Spleen (tissue), 11 donors: Measurements from ENCODE around the gene APEX1. TPM values are rescaled to one million over a fixed set of nuclear protein-coding genes. Genes with fewer than 3 reads are reported as not detected.

Source experiments
- DNase-seq: peaks from one replicate; pipeline ENCODE4 v3.0.0-alpha.2; 2020
- H3K27ac ChIP-seq, 8 donors: fragments of 200-600 bp; sonication (generic) in 7 of 8; 1 replicate in 4 of 8; 2 replicates in 4 of 8; pipeline versions ENCODE4 v1.5.0 to v1.8.0; 2016 to 2021; ENCODE audit warnings: inconsistent platforms in 4 of 8, mild to moderate bottlenecking in 4 of 8, moderate library complexity in 1 of 8
- H3K27me3 ChIP-seq, 7 donors: fragments of 200-600 bp; sonication (generic) in 6 of 7; replicated peaks in 1 of 7; 1 replicate in 4 of 7; 2 replicates in 3 of 7; pipeline versions ENCODE4 v1.5.0 to v1.8.0; 2016 to 2021; ENCODE audit warnings: inconsistent platforms in 3 of 7, mild to moderate bottlenecking in 1 of 7
- H3K36me3 ChIP-seq, 6 donors: fragments of 200-600 bp; sonication (generic) in 5 of 6; 1 replicate in 4 of 6; 2 replicates in 2 of 6; pipeline versions ENCODE4 v1.5.0 to v1.8.0; 2016 to 2021; ENCODE audit warnings: inconsistent platforms in 2 of 6
- H3K4me1 ChIP-seq, 6 donors: fragments of 200-600 bp; sonication (generic) in 5 of 6; 1 replicate in 3 of 6; 2 replicates in 3 of 6; pipeline versions ENCODE4 v1.5.0 to v1.8.0; 2016 to 2021; ENCODE audit warnings: inconsistent platforms in 3 of 6
- H3K4me3 ChIP-seq, 8 donors: fragments of 200-600 bp; sonication (generic) in 7 of 8; 1 replicate in 4 of 8; 2 replicates in 4 of 8; pipeline versions ENCODE4 v1.5.0 to v1.8.0; 2016 to 2021; ENCODE audit warnings: inconsistent platforms in 4 of 8, mild to moderate bottlenecking in 4 of 8, moderate library complexity in 2 of 8
- H3K9me3 ChIP-seq, 8 donors: fragments of 200-600 bp; sonication (generic) in 7 of 8; 1 replicate in 4 of 8; 2 replicates in 4 of 8; pipeline versions ENCODE4 v1.5.0 to v1.8.0; 2016 to 2021; ENCODE audit warnings: inconsistent platforms in 4 of 8
- POLR2A ChIP-seq, 3 donors: fragments of 450-650 bp; IDR thresholded peaks; one replicate each; pipeline ENCODE4 v1.5.1; 2017; ENCODE audit warnings: antibody characterized with exemption in 3 of 3, mild to moderate bottlenecking in 1 of 3
- POLR2AphosphoS5 ChIP-seq, 3 donors: sonication (generic); formaldehyde crosslinking; IDR thresholded peaks; one replicate each; pipeline ENCODE4 v1.5.1; 2017; ENCODE audit warnings: antibody characterized with exemption in 3 of 3
- WGBS, 5 donors: extraction: QIAGEN DNeasy Blood & Tissue Kit in 3 of 5; methylation state at CpG; one replicate each; pipeline versions ENCODE4 v1.1.5 to v1.1.7; 2013 to 2018; 5-methylcytosine and 5-hydroxymethylcytosine counted together
- intact Hi-C: fragments of 100-400 bp; cut with DNase I; formaldehyde crosslinking; loops from one replicate; pipeline ENCODE4 v1.15.0; 2023; ENCODE audit warnings: low total_unique reads
- polyA plus RNA-seq, 3 donors: library from polyadenylated mRNA; stranded (reverse); fragments of 200-250 nt; gene quantifications; one replicate each; pipeline ENCODE4 v1.2.1, GENCODE V29; 2013
- total RNA-seq, 7 donors: library from RNA; depleted of rRNA in 3 of 7; stranded (reverse); fragments of >200 nt in 3 of 7; fragmentation: NEBNext Ultra II Directional in 4 of 7; extraction: Animal tissue kit (Norgen Biotek cat#: 25700) in 4 of 7; gene quantifications; one replicate each; pipeline versions ENCODE4 v1.1.0 to v1.2.1, GENCODE V29; 2016 to 2021
- TF ChIP-seq, protein P1 (sequence below), 11 experiments: fragments of 200-600 bp in 7 of 11; fragments of 450-650 bp in 4 of 11; sonication (generic) in 4 of 11; IDR thresholded peaks in 8 of 11; conservative IDR thresholded peaks in 3 of 11; 1 replicate in 7 of 11; 2 replicates in 4 of 11; pipeline versions ENCODE4 v1.4.0 to v1.8.0; 2016 to 2021; ENCODE audit warnings: antibody characterized with exemption in 11 of 11, inconsistent platforms in 4 of 11, mild to moderate bottlenecking in 1 of 11
- donor health status: healthy with polysubstance abuse.
- donor health status: DM: no; HTN: no; CAD: no; lungs with moderate emphysema.
- donor health status: DM: no; HTN: no; CAD: no.
- donor health status: Bipolar disorder and iron deficiency.
- donor health status: healthy.
- donor health status: DM: no; HTN: no; CAD: no.
- donor health status: DM: yes; HTN: yes; CAD: no.

APEX1 gene
- total and polyA plus RNA-seq, 10 donors, result 89.4 to 153 (median 115) TPM

DNA sequence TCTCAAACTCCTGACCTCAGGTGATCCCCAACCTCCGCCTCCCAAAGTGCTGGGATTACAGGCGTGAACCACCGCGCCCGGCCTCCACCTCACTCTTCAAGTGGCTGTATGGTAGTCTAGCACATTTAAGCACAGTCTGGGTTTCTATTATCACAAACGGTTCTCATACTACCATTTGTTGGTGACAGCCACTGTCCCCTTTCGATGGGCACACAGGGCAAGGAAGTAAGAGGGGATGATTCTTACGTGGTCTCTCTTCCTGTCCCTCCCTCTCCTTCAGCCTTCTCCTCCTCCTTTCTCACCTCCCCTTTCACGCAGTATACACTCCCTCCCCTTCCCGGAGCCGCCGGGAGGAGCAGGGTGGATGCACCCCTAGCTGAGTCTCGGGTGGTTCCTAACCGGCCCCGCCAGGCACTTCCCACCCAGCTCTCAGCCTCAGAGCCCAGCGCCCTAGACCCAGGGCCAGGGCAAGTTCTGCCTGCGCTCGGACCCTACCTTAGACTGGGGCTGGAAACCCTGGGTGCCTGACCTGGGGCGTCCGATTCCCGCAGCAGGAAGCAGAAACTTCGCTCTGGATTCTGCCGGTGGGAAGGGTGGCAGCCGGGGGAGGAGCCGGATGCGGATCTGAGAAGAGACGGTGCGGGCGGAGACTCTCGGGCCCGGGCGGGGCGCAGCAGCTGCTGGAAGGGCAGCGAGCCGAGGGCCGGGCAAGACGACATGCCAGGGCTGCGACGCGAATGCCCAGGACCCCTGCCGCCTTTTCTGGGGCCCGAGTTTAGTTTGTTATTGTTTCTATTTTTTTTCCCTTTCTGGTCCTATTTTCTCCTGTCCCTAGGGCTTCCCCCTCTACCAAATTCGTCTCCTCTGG is 41.9 kb upstream of the APEX1 start, which contains the start of gene TEP1:
Gene TEP1, minus strand, starts transcription at position 626 of the 868 bp plus-strand sequence. CDS start 5,062 bp downstream, outside the sequence.
- Histone ChIP-seq H3K4me1 (peaks cover 13 to 62% (median 43%) of the 10 kb centered on the region in 6 donors), H3K27me3 (no peaks in the 10 kb centered on the region), H3K36me3 (peaks cover 0 to 7% (median 5%) of the 10 kb centered on the region in 6 donors), H3K27ac (peak within 1 kb of the TSS; percentile 85 to 99 (median 96)), H3K4me3 (peak within 1 kb of the TSS; percentile 66 to 91 (median 76)), H3K9me3 (no peaks in the 10 kb centered on the region)
- 0 to 1% (median 0%) methylated on average over 34 to 43 of the region's 43 CpGs for WGBS, 5 donors
- peak in 1 of 3 donors; percentile 62 for TF ChIP-seq POLR2A (IDR thresholded peaks at IDR 0.05)
- peak; percentile 84 to 93 (median 92) for TF ChIP-seq POLR2AphosphoS5 (IDR thresholded peaks at IDR 0.05)
- TF ChIP-seq, protein P1, sequence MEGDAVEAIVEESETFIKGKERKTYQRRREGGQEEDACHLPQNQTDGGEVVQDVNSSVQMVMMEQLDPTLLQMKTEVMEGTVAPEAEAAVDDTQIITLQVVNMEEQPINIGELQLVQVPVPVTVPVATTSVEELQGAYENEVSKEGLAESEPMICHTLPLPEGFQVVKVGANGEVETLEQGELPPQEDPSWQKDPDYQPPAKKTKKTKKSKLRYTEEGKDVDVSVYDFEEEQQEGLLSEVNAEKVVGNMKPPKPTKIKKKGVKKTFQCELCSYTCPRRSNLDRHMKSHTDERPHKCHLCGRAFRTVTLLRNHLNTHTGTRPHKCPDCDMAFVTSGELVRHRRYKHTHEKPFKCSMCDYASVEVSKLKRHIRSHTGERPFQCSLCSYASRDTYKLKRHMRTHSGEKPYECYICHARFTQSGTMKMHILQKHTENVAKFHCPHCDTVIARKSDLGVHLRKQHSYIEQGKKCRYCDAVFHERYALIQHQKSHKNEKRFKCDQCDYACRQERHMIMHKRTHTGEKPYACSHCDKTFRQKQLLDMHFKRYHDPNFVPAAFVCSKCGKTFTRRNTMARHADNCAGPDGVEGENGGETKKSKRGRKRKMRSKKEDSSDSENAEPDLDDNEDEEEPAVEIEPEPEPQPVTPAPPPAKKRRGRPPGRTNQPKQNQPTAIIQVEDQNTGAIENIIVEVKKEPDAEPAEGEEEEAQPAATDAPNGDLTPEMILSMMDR (IDR thresholded peaks at IDR 0.05 in 8 of 11, conservative IDR thresholded peaks at IDR 0.05 in 3 of 11), result no peak
- peak; percentile 96 for DNase-seq
- intact Hi-C loops, result loop anchor here (5.0 to 10.0 kb wide), 2 partner anchors 52 to 199 kb away; partner anchors contain the start of genes PIP4P1 and PNP

DNA sequence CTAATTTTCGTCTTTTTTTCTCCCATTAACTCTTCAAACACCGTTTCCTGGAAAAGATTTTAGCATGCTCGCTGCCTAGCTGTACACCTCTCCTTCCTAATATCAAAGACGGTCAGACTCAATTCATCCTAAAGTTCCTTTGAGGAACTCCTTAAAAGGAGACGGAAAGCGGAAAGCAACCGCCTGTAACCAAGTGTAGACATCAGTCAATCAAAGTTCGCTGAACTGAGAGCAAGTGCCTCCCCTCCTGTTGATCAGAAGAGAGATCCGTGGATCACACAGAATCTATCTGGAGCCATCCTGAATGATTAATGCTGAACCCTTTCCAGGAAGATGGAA is 41.3 kb upstream of the APEX1 start:
- peaks cover 13 to 62% (median 43%) of the 10 kb centered on the region in 6 donors for H3K4me1 ChIP-seq
- H3K4me3 ChIP-seq, result peak overlapping the region; percentile 66 to 91 (median 76)
- no peaks in the 10 kb centered on the region for H3K27me3 ChIP-seq
- peak overlapping the region; percentile 85 to 99 (median 96) for H3K27ac ChIP-seq
- WGBS, 5 donors, result 0 to 1% (median 0%) methylated on average over 9 of the region's 9 CpGs
- intact Hi-C loops, result loop anchor here (5.0 to 10.0 kb wide), 2 partner anchors 51 to 199 kb away; partner anchors contain the start of genes PIP4P1 and PNP
- no peaks in the 10 kb centered on the region for H3K9me3 ChIP-seq
- H3K36me3 ChIP-seq, result peaks cover 0 to under 1% (median 0%) of the 10 kb centered on the region in 6 donors
- DNase-seq, result no peak
- TF ChIP-seq, protein P1 (IDR thresholded peaks at IDR 0.05 in 8 of 11, conservative IDR thresholded peaks at IDR 0.05 in 3 of 11), result no peak
- TF ChIP-seq POLR2A (IDR thresholded peaks at IDR 0.05) (no peak), POLR2AphosphoS5 (IDR thresholded peaks at IDR 0.05) (no peak)

DNA sequence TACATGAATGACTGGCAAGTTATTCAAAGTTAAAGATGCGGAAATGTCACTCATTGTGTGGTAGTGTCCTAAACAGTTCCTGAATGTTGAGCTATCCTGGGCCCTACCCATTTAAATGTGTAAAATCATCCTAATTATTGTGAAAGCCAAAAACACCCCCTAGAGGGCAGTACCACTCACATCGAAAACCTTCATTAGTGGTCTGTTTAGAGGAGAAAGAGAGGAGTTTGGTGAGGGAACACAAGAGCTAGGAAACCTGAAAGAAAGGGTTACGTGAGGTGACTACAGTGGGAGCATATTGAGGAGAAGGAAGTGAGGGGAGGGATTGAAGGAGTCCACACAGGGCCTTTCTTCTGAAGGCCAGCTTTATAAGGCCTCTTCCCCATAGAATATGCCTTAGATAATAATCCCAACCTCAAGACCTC is 39.2 kb upstream of the APEX1 start:
- Histone ChIP-seq H3K27ac (peak overlapping the region in 6 of 8 donors; percentile 2 to 71 (median 52)), H3K36me3 (no peaks in the 10 kb centered on the region), H3K9me3 (no peaks in the 10 kb centered on the region), H3K27me3 (no peaks in the 10 kb centered on the region), H3K4me1 (peaks cover 13 to 64% (median 38%) of the 10 kb centered on the region in 6 donors), H3K4me3 (no peak overlapping the region)
- DNase-seq, result no peak
- 13 to 23% (median 20%) methylated on average over 3 of the region's 3 CpGs for WGBS, 5 donors
- intact Hi-C loops, result loop anchor here (10.0 kb wide), 1 partner anchor 49 kb away; the partner anchor contains the start of genes PIP4P1 and PNP
- TF ChIP-seq, protein P1 (IDR thresholded peaks at IDR 0.05 in 8 of 11, conservative IDR thresholded peaks at IDR 0.05 in 3 of 11), result peak; percentile 32 to 78 (median 71)
- TF ChIP-seq POLR2A (IDR thresholded peaks at IDR 0.05) (no peak), POLR2AphosphoS5 (IDR thresholded peaks at IDR 0.05) (no peak)

DNA sequence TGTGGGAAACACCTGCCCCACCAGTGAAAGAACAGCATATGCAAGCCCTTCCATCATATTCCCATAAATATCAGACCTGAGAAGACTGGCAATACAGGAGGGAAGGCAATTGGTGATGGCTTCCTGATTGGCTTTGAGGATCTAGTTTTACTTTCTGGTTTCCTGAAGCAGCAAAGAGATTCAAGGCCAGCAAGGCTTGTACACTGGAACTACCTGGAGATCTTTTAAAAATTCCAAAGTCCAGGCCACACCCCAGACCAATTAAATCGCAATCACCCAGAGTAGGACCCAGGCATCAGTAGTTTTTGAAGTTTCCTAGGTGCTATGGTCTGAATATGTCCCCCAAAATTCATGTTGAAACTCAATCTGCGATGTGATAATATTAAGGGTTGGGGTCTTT is 38.8 kb upstream of the APEX1 start:
- intact Hi-C loops, result loop anchor here (10.0 kb wide), 1 partner anchor 49 kb away; the partner anchor contains the start of genes PIP4P1 and PNP
- 84 to 97% (median 88%) methylated on average over 2 of the region's 2 CpGs for WGBS, 5 donors
- Histone ChIP-seq H3K4me1 (peaks cover 13 to 59% (median 34%) of the 10 kb centered on the region in 6 donors), H3K27me3 (no peaks in the 10 kb centered on the region), H3K36me3 (no peaks in the 10 kb centered on the region), H3K4me3 (no peak overlapping the region), H3K27ac (peak overlapping the region in 5 of 8 donors; percentile 46 to 71 (median 59)), H3K9me3 (no peaks in the 10 kb centered on the region)
- no peak for DNase-seq
- TF ChIP-seq POLR2A (IDR thresholded peaks at IDR 0.05), result no peak
